ENCODE measurements around the gene SCARB1.

DNA sequence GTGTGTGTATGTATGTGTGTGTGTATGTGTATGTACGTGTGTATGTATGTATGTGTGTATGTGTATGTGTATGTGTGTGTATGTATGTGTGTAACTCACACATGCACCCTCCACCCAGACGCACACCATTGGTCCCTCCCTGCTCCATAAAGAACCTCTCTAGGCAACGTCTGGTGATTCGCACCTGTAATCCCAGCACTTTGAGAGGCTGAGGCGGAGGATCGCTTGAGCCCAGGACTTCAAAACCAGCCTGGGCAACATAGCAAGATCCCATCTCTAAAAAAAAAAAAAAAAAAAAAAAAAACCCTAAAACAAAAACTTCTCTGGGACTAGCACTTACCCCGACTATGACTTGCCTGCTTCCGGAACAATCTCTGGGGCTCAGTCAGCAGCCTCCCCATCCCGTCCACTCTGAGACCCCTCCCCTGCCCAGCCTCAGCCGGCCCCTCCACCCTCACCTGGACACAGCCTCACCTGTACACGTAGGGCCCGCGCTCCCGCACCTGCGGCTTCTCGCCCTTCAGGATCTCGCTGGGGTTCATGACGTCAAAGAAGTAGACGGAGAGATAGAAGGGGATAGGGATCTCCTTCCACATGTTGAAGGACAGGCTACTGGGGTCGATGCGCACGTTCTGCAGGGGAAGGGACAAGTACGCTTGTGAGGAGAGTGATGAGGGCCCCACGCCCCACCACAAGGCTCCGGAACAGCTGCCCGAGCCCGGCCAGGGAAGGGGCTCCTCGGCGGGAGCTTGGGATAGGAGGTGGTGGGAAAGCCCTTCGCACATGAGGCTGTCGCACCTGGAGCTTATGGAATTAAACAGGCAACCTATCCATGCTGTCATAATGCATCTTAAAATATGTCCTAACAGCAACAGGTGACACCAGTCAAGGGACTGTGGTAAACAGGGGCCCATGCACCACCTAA is 46.3 kb downstream of the SCARB1 start:
- TF ChIP-seq, protein P1, sequence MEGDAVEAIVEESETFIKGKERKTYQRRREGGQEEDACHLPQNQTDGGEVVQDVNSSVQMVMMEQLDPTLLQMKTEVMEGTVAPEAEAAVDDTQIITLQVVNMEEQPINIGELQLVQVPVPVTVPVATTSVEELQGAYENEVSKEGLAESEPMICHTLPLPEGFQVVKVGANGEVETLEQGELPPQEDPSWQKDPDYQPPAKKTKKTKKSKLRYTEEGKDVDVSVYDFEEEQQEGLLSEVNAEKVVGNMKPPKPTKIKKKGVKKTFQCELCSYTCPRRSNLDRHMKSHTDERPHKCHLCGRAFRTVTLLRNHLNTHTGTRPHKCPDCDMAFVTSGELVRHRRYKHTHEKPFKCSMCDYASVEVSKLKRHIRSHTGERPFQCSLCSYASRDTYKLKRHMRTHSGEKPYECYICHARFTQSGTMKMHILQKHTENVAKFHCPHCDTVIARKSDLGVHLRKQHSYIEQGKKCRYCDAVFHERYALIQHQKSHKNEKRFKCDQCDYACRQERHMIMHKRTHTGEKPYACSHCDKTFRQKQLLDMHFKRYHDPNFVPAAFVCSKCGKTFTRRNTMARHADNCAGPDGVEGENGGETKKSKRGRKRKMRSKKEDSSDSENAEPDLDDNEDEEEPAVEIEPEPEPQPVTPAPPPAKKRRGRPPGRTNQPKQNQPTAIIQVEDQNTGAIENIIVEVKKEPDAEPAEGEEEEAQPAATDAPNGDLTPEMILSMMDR (IDR thresholded peaks at IDR 0.05): no peak
- TF ChIP-seq EZH2phosphoT487 (IDR thresholded peaks at IDR 0.05): no peak
- TF ChIP-seq EZH2 (IDR thresholded peaks at IDR 0.05): no peak

Data from neural progenitor cell (in vitro differentiated cells).